SK-N-SH (cell line): ENCODE data around the gene TMEM209. TPM values are rescaled to one million over a fixed set of nuclear protein-coding genes. Genes with fewer than 3 reads are reported as not detected.

Experiments used
- CTCF ChIA-PET: fragments of 300-600, 350-600 bp; formaldehyde crosslinking; extraction: SDS; loops from one replicate; lab custom pipeline; 2021; lab: Yijun Ruan, JAX
- POLR2A ChIA-PET: fragments of 350-600 bp; sonication (Branson Sonifier 250); formaldehyde crosslinking; extraction: SDS; loops from one replicate; lab custom pipeline; 2020; ENCODE audit warnings: antibody characterized with exemption, inconsistent platforms; lab: Yijun Ruan, JAX
- DNase-seq: peaks from one replicate; pipeline ENCODE4 v3.0.0; 2012
- H2AFZ ChIP-seq: fragments of 200-600 bp; sonication (generic); 2 replicates; pipeline ENCODE4 v1.8.1; 2016; ENCODE audit warnings: antibody characterized with exemption, mild to moderate bottlenecking, low read depth
- H3F3A ChIP-seq: fragments of 200-600 bp; sonication (generic); replicated peaks from 2 replicates; pipeline ENCODE3; 2016; ENCODE audit warnings: antibody characterized with exemption, mild to moderate bottlenecking; ENCODE audit not compliant: insufficient read depth
- H3K27ac ChIP-seq, 2 experiments: fragments of 200-500 bp in 1 of 2; fragments of 200-600 bp in 1 of 2; sonication (Bioruptor generic) in 1 of 2; sonication (generic), shearing (Covaris generic) in 1 of 2; 2 replicates each; pipeline versions ENCODE4 v1.5.1 to v1.6.1; 2014 to 2016; ENCODE audit warnings: low read depth in 2 of 2, inconsistent platforms in 1 of 2, low read length in 1 of 2, mild to moderate bottlenecking in 1 of 2, mixed read lengths in 1 of 2
- H3K27me3 ChIP-seq: fragments of 200-600 bp; sonication (generic), shearing (Covaris generic); 2 replicates; pipeline ENCODE4 v1.6.1; 2016; ENCODE audit warnings: mixed run types; ENCODE audit not compliant: insufficient read depth
- H3K36me3 ChIP-seq, 2 experiments: fragments of 200-500 bp in 1 of 2; fragments of 200-600 bp in 1 of 2; sonication (Bioruptor generic) in 1 of 2; sonication (generic) in 1 of 2; replicated peaks in 1 of 2; 2 replicates each; pipeline versions ENCODE3 to v1.5.1; 2014 to 2016; ENCODE audit warnings: low read length in 1 of 2, mild to moderate bottlenecking in 1 of 2; ENCODE audit not compliant: insufficient read depth in 2 of 2, control insufficient read depth in 1 of 2
- H3K4me1 ChIP-seq, 2 experiments: fragments of 200-500 bp in 1 of 2; fragments of 200-600 bp in 1 of 2; sonication (Bioruptor generic) in 1 of 2; sonication (generic), shearing (Covaris generic) in 1 of 2; 2 replicates each; pipeline versions ENCODE4 v1.5.1 to v1.6.1; 2014 to 2016; ENCODE audit warnings: low read depth in 1 of 2, low read length in 1 of 2, mixed run types in 1 of 2; ENCODE audit not compliant: insufficient read depth in 2 of 2, control insufficient read depth in 1 of 2
- H3K4me2 ChIP-seq: fragments of 200-600 bp; sonication (generic), shearing (Covaris generic); 2 replicates; pipeline ENCODE4 v1.6.1; 2017; ENCODE audit warnings: mixed run types
- H3K4me3 ChIP-seq, 2 experiments: fragments of 200-500 bp in 1 of 2; fragments of 200-600 bp in 1 of 2; sonication (Bioruptor generic) in 1 of 2; sonication (generic), shearing (Covaris generic) in 1 of 2; 2 replicates each; pipeline versions ENCODE4 v1.5.1 to v1.8.1; 2014 to 2016; ENCODE audit warnings: low read depth in 2 of 2, inconsistent platforms in 1 of 2, low read length in 1 of 2, mild to moderate bottlenecking in 1 of 2, mixed read lengths in 1 of 2, moderate library complexity in 1 of 2
- H3K79me2 ChIP-seq: fragments of 200-600 bp; sonication (generic); 2 replicates; pipeline ENCODE4 v1.8.1; 2017; ENCODE audit warnings: mild to moderate bottlenecking; ENCODE audit not compliant: insufficient read depth
- H3K9ac ChIP-seq: fragments of 200-600 bp; sonication (generic); 2 replicates; pipeline ENCODE4 v1.6.1; 2017; ENCODE audit warnings: mixed run types
- H3K9me2 ChIP-seq: fragments of 200-600 bp; sonication (generic); 2 replicates; pipeline ENCODE4 v1.6.1; 2017; ENCODE audit warnings: mixed run types
- H3K9me3 ChIP-seq: fragments of 200-600 bp; sonication (generic); 2 replicates; pipeline ENCODE4 v1.6.1; 2017; ENCODE audit warnings: mixed run types, mild to moderate bottlenecking, moderate library complexity
- H4K20me1 ChIP-seq: fragments of 200-600 bp; sonication (generic); 2 replicates; pipeline ENCODE4 v1.6.1; 2017; ENCODE audit warnings: mild to moderate bottlenecking, mixed run types; ENCODE audit not compliant: insufficient read depth
- EZH2phosphoT487 ChIP-seq: fragments of 200-600 bp; sonication (generic); IDR thresholded peaks from 2 replicates; pipeline ENCODE4 v1.6.1; 2017; ENCODE audit warnings: low read depth, mixed run types, mild to moderate bottlenecking, antibody characterized with exemption, moderate library complexity, borderline replicate concordance
- FOXM1 ChIP-seq: IDR thresholded peaks from 2 replicates; pipeline ENCODE4 v1.4.0; 2012; ENCODE audit warnings: low read depth, mild to moderate bottlenecking
- GABPA ChIP-seq: IDR thresholded peaks from 2 replicates; pipeline ENCODE4 v1.4.0; 2012; ENCODE audit warnings: low read depth, mild to moderate bottlenecking
- GATA2 ChIP-seq: sonication (generic); formaldehyde crosslinking; IDR thresholded peaks from 2 replicates; pipeline ENCODE4 v1.5.0; 2020; ENCODE audit warnings: mild to moderate bottlenecking, missing genetic modification reagents
- IRF3 ChIP-seq: fragments of 150-350 bp; IDR thresholded peaks from 2 replicates; pipeline ENCODE4 v1.6.1; 2016; ENCODE audit warnings: mild to moderate bottlenecking, low read depth, low read length
- JUND ChIP-seq: IDR thresholded peaks from 2 replicates; pipeline ENCODE4 v1.4.0; 2012
- MEF2A ChIP-seq: IDR thresholded peaks from 2 replicates; pipeline ENCODE4 v1.4.0; 2012; ENCODE audit warnings: low read depth, borderline replicate concordance
- MXI1 ChIP-seq: IDR thresholded peaks from 2 replicates; pipeline ENCODE4 v1.6.1; 2012; ENCODE audit warnings: mild to moderate bottlenecking, low read depth, low read length, improper control_type of control experiment
- NRF1 ChIP-seq: IDR thresholded peaks from 2 replicates; pipeline ENCODE4 v1.6.1; 2012; ENCODE audit warnings: low read depth, mild to moderate bottlenecking, low read length
- RAD21 ChIP-seq: IDR thresholded peaks from 2 replicates; pipeline ENCODE4 v1.6.1; 2012; ENCODE audit warnings: mild to moderate bottlenecking, low read length
- RXRA ChIP-seq: IDR thresholded peaks from 2 replicates; pipeline ENCODE4 v1.4.0; 2012; ENCODE audit warnings: low read depth, mild to moderate bottlenecking, borderline replicate concordance
- TCF12 ChIP-seq: IDR thresholded peaks from 2 replicates; pipeline ENCODE4 v1.4.0; 2012
- TEAD4 ChIP-seq: IDR thresholded peaks from 2 replicates; pipeline ENCODE4 v1.4.0; 2012; ENCODE audit warnings: mild to moderate bottlenecking, borderline replicate concordance; ENCODE audit not compliant: insufficient read depth
- USF1 ChIP-seq: IDR thresholded peaks from 2 replicates; pipeline ENCODE4 v1.4.0; 2012; ENCODE audit warnings: low read depth, borderline replicate concordance
- USF2 ChIP-seq: fragments of 150-350 bp; IDR thresholded peaks from 2 replicates; pipeline ENCODE4 v1.6.1; 2017; ENCODE audit warnings: antibody characterized with exemption, low read length, low read depth, borderline replicate concordance
- WGBS: methylation state at CpG from one replicate; pipeline ENCODE4 v1.1.6; 2017; ENCODE audit warnings: low lambda C conversion rate; 5-methylcytosine and 5-hydroxymethylcytosine counted together
- polyA plus RNA-seq, 3 experiments: library from polyadenylated mRNA; depleted of rRNA; stranded (reverse); fragments of >200 nt; gene quantifications; 2 replicates each; pipeline ENCODE4 v1.2.3, GENCODE V29; 2012
- TF ChIP-seq, protein P1 (sequence below): IDR thresholded peaks from 2 replicates; pipeline ENCODE4; 2012
- TF ChIP-seq, protein P2 (sequence below): IDR thresholded peaks from 2 replicates; pipeline ENCODE4 v1.6.1; 2012; ENCODE audit warnings: mild to moderate bottlenecking, low read depth, low read length, moderate library complexity

The TMEM209 gene
- polyA plus RNA-seq, 1 of the 3 experiments (the other 2 are of a cell fraction), result 14.9 TPM

DNA sequence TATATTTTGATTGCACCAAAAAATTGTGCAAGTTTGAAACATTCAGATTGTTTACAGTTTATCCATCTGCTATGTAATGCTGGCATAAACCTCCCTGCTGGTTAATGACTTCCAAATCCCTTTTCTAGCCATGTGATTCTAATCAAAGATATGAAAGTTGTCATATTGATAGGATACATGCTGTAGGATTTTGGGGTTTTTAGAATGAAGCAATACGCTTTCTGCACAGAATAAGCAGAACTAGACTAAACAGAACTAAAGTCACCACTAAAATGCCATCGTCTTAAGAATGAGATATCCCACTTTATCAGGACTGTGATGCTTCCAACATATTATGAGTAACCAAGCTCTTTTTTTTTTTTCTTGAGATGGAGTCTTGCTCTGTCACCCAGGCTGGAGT, 3.3 kb upstream of the TMEM209 start:
- no peaks in the 10 kb centered on the region for H3K27me3 ChIP-seq
- DNase-seq, result no peak
- peaks cover 30% of the 10 kb centered on the region for H3F3A ChIP-seq
- no peak overlapping the region for H3K9ac ChIP-seq
- no peak overlapping the region; a peak in 1 of 4 replicates for H3K27ac ChIP-seq
- peaks cover 0 to 8% of the 10 kb centered on the region in 2 experiments; a peak in 2 of 4 replicates for H3K4me1 ChIP-seq
- TF ChIP-seq GABPA (no peak), RAD21 (no peak), NRF1 (no peak), TEAD4 (no peak), JUND (no peak), FOXM1 (no peak), RXRA (no peak), GATA2 (no peak), MEF2A (no peak), MXI1 (no peak), EZH2phosphoT487 (no peak), USF2 (no peak), IRF3 (no peak), USF1 (no peak), TCF12 (no peak)
- TF ChIP-seq, protein P1, sequence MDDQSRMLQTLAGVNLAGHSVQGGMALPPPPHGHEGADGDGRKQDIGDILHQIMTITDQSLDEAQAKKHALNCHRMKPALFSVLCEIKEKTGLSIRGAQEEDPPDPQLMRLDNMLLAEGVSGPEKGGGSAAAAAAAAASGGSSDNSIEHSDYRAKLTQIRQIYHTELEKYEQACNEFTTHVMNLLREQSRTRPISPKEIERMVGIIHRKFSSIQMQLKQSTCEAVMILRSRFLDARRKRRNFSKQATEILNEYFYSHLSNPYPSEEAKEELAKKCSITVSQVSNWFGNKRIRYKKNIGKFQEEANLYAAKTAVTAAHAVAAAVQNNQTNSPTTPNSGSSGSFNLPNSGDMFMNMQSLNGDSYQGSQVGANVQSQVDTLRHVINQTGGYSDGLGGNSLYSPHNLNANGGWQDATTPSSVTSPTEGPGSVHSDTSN, result no peak
- TF ChIP-seq, protein P2, sequence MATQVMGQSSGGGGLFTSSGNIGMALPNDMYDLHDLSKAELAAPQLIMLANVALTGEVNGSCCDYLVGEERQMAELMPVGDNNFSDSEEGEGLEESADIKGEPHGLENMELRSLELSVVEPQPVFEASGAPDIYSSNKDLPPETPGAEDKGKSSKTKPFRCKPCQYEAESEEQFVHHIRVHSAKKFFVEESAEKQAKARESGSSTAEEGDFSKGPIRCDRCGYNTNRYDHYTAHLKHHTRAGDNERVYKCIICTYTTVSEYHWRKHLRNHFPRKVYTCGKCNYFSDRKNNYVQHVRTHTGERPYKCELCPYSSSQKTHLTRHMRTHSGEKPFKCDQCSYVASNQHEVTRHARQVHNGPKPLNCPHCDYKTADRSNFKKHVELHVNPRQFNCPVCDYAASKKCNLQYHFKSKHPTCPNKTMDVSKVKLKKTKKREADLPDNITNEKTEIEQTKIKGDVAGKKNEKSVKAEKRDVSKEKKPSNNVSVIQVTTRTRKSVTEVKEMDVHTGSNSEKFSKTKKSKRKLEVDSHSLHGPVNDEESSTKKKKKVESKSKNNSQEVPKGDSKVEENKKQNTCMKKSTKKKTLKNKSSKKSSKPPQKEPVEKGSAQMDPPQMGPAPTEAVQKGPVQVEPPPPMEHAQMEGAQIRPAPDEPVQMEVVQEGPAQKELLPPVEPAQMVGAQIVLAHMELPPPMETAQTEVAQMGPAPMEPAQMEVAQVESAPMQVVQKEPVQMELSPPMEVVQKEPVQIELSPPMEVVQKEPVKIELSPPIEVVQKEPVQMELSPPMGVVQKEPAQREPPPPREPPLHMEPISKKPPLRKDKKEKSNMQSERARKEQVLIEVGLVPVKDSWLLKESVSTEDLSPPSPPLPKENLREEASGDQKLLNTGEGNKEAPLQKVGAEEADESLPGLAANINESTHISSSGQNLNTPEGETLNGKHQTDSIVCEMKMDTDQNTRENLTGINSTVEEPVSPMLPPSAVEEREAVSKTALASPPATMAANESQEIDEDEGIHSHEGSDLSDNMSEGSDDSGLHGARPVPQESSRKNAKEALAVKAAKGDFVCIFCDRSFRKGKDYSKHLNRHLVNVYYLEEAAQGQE, result no peak
- no peaks in the 10 kb centered on the region for H3K9me2 ChIP-seq
- no peaks in the 10 kb centered on the region for H4K20me1 ChIP-seq
- no peak overlapping the region for H3K4me3 ChIP-seq
- no peaks in the 10 kb centered on the region for H3K9me3 ChIP-seq
- H3K4me2 ChIP-seq, result no peak overlapping the region
- ChIA-PET POLR2A (no interaction called here), CTCF (interaction anchor here (0.9 to 2.9 kb wide), 3 partner anchors 23 to 231 kb away, joined by 3 to 10 read pairs (median 3); no protein-coding TSS in a partner anchor)
- H3K79me2 ChIP-seq, result peaks cover 12% of the 10 kb centered on the region; the same call in 1 of the 2 replicates
- WGBS, result 97% methylated on average over 2 of the region's 2 CpGs
- H3K36me3 ChIP-seq, result peaks cover 4 to 5% of the 10 kb centered on the region in 2 experiments
- H2AFZ ChIP-seq, result 0 out of 2 replicates have a peak overlapping the region, but pooled peaks have one; percentile 65
